ENCODE data around the gene OSBPL10.
A peak's percentile ranks its signal among the peaks of the same experiment; 100 is the strongest.

Gene OSBPL10

DNA sequence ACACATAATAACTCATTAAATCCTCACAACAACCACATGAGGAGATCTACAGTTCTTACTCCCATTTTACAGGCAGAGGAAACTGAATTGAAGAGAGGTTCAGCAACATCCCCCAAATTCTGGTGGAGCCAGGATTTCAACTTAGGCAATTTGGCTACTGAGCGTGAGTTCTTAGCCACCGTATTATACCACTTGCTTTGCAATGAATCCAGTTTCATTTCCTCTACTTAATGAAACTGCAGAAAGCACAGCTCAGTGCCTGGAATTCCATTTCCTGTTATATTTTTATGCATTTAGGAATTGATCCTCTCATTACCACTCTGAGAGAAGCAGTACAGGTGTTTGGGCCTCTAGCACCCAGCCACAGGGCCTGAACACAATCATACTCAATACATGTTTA, 4.8 kb upstream of the OSBPL10 start:
- no peak overlapping the region for H3K4me2 ChIP-seq (ENCODE audit: low read length)
- H3K36me3 ChIP-seq (ENCODE audit: insufficient read depth, low read length), result peaks cover 3% of the 10 kb centered on the region
- H3K9ac ChIP-seq (ENCODE audit: low read depth, low read length), result no peak overlapping the region
- peaks cover 7% of the 10 kb centered on the region for H3K4me1 ChIP-seq (ENCODE audit: control insufficient read depth, insufficient read depth, low read length)
- H3K27me3 ChIP-seq (ENCODE audit: control insufficient read depth, insufficient read depth, low read length), result no peaks in the 10 kb centered on the region
- peaks cover 23% of the 10 kb centered on the region for H3K9me3 ChIP-seq (replicated peaks; ENCODE audit: low read length)
- no peak overlapping the region for H3K4me3 ChIP-seq (ENCODE audit: low read length)

DNA sequence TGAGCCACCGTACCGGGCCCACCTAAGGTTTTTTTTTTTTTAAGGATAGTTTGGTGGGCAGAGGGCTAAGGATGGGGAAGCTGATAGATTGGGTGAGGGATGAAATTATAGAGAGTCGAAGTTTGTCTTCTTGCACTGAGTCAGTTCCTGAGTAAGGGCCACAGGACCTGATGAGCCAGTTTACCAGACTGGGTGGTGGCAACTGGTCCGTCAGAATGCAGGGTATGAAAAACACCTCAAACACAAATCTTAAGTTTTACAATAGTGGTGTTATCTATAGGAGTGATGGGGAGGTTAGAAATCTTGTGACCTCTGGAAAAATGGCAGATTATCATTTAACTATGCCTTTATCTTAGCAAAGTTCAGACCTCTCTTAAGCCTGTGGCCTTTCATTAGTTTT, 3.3 kb upstream of the OSBPL10 start:
- Histone ChIP-seq H3K4me3 (ENCODE audit: low read length) (no peak overlapping the region), H3K36me3 (ENCODE audit: insufficient read depth, low read length) (peaks cover 3% of the 10 kb centered on the region), H3K27me3 (ENCODE audit: control insufficient read depth, insufficient read depth, low read length) (no peaks in the 10 kb centered on the region), H3K9ac (ENCODE audit: low read depth, low read length) (no peak overlapping the region), H3K4me2 (ENCODE audit: low read length) (no peak overlapping the region), H3K9me3 (replicated peaks; ENCODE audit: low read length) (peaks cover 10% of the 10 kb centered on the region), H3K4me1 (ENCODE audit: control insufficient read depth, insufficient read depth, low read length) (peaks cover 12% of the 10 kb centered on the region)

DNA sequence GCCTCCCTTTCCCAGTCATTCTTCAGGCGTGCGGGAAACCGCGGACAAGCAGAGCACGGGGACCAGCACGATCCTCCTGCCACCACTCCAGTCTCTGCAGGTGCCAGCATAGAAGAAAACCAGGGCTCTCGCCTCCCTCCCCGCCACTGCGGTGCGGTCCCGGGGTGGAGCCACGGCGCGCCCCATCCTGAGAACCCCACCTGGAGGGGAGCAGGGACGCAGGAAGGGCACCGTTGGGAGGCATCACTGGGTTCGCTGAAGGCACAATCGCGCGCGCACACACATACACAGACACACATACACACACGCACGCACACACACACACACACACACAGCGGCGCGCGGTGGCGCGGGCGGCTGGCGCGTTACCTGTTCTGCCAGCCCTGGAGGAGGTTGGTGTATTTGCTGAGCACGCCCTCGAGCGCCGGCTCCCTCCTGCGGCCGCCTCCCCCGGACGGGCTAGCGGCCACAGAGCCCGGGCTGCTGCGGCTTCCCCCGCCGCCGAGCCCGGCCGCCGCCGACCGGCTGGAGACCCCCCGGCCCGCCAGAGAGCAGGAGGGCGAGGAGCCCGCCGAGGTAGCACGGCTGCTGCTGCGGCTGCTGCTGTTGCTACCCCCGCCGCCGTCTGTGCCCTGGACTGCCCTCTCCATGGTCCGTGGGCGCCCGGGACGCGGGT, 394 bp downstream of the OSBPL10 start:
- Histone ChIP-seq H3K27me3 (ENCODE audit: control insufficient read depth, insufficient read depth, low read length) (no peaks in the 10 kb centered on the region), H3K9ac (ENCODE audit: low read depth, low read length) (peak overlapping the region; percentile 84), H3K36me3 (ENCODE audit: insufficient read depth, low read length) (no peaks in the 10 kb centered on the region), H3K4me1 (ENCODE audit: control insufficient read depth, insufficient read depth, low read length) (peaks cover 33% of the 10 kb centered on the region), H3K4me3 (ENCODE audit: low read length) (peak overlapping the region; percentile 92), H3K4me2 (ENCODE audit: low read length) (peak overlapping the region; percentile 85), H3K9me3 (replicated peaks; ENCODE audit: low read length) (no peaks in the 10 kb centered on the region)

DNA sequence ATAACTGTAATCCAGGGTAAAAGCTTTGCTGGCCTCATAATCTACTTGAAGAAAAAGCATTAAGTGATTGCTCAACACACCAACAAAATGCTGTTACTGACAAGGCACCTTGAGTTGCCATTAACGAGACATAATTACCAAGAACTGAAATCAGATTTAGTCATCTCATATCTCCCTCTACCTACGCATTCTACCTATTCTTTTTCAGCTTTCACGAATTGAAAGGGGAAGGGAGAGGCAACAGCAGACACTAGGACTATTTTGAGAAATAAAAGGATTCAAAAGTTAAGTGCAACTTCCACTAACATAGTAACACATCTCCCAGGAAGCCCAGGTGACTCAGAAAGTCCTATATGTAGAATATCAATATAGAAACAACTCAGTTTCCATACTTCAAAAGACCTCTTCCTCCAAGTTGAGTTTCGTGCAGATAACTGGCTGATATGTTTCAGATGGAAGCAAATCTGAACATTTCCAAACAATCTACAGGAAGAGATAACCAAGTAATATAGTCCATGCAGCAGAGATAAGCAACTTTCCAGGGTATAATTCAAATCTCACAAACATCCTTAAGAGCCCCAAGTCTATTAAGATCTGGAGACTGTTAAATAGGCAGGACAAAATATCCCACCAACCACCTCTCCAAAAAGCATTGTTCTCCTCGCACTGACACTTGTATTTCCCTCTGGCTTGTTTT, 1.9 kb downstream of the OSBPL10 start:
- Histone ChIP-seq H3K36me3 (ENCODE audit: insufficient read depth, low read length) (no peaks in the 10 kb centered on the region), H3K9ac (ENCODE audit: low read depth, low read length) (peak overlapping the region; percentile 4), H3K27me3 (ENCODE audit: control insufficient read depth, insufficient read depth, low read length) (no peaks in the 10 kb centered on the region), H3K4me1 (ENCODE audit: control insufficient read depth, insufficient read depth, low read length) (peaks cover 40% of the 10 kb centered on the region), H3K9me3 (replicated peaks; ENCODE audit: low read length) (no peaks in the 10 kb centered on the region), H3K4me2 (ENCODE audit: low read length) (peak overlapping the region; percentile 85), H3K4me3 (ENCODE audit: low read length) (peak overlapping the region; percentile 92)

DNA sequence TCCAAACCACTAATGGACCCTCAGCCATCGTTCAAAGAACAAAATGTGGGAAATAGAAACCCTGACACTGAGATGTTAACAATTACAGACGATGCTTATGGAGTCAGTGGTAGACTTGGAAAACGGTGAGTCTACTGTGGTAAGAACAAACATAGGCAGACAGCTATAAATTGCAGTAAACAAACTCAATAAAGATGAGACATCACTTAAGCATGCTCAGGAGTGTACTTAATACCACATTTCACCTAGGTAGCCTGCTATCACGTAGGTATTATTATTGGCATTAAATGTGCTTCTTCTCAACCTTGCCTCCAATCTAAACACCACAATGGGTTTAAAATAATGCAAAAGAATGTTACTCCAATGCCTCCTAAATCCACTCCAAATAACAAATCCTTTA, 2.5 kb downstream of the OSBPL10 start:
- H3K9ac ChIP-seq (ENCODE audit: low read depth, low read length), result no peak overlapping the region
- H3K4me3 ChIP-seq (ENCODE audit: low read length), result peak overlapping the region; percentile 92
- no peaks in the 10 kb centered on the region for H3K27me3 ChIP-seq (ENCODE audit: control insufficient read depth, insufficient read depth, low read length)
- no peaks in the 10 kb centered on the region for H3K36me3 ChIP-seq (ENCODE audit: insufficient read depth, low read length)
- H3K4me1 ChIP-seq (ENCODE audit: control insufficient read depth, insufficient read depth, low read length), result peaks cover 43% of the 10 kb centered on the region
- H3K4me2 ChIP-seq (ENCODE audit: low read length), result peak overlapping the region; percentile 85
- H3K9me3 ChIP-seq (replicated peaks; ENCODE audit: low read length), result no peaks in the 10 kb centered on the region

DNA sequence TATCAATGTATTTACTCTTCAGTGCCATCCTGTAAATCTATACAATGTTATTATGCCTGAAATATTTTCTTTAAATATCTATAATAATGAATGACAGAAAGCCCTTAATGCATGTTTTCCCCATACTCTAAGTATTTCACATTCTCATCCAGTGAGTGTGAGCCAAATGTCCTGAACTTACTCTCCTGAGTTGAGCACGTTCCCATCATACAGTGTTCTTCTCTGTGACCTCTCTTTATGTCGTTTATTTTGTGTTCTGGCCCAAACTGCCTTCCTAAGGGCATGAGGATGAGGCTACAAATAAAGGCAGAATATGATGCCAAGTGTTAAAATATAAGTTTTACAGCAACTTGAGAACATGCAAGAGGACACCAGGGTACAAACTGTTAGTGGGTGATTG, 3.3 kb downstream of the OSBPL10 start:
- Histone ChIP-seq H3K36me3 (ENCODE audit: insufficient read depth, low read length) (no peaks in the 10 kb centered on the region), H3K9ac (ENCODE audit: low read depth, low read length) (no peak overlapping the region), H3K4me2 (ENCODE audit: low read length) (peak overlapping the region; percentile 85), H3K27me3 (ENCODE audit: control insufficient read depth, insufficient read depth, low read length) (no peaks in the 10 kb centered on the region), H3K4me1 (ENCODE audit: control insufficient read depth, insufficient read depth, low read length) (peaks cover 43% of the 10 kb centered on the region), H3K4me3 (ENCODE audit: low read length) (no peak overlapping the region), H3K9me3 (replicated peaks; ENCODE audit: low read length) (no peaks in the 10 kb centered on the region)

DNA sequence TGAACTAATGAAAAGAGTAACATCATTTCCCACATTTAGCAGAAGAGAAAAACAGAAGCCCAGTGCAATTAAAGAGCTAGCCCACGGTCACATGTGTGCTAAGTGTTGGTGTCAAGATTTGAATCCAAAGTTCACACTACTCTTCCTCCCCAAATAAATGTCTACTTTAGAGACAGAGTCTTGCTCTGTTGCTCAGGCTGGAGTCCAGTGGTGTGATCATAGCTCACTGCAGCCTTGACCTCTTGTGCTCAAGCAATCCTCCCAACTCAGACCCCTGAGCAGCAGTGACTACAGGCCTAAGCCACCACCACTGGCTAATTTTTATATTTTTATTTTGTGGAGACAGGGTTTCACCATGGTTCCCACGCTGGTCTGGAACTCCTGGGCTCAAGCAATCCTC, 4.8 kb downstream of the OSBPL10 start:
- no peak overlapping the region for H3K4me2 ChIP-seq (ENCODE audit: low read length)
- no peak overlapping the region for H3K9ac ChIP-seq (ENCODE audit: low read depth, low read length)
- H3K4me3 ChIP-seq (ENCODE audit: low read length), result no peak overlapping the region
- no peaks in the 10 kb centered on the region for H3K9me3 ChIP-seq (replicated peaks; ENCODE audit: low read length)
- no peaks in the 10 kb centered on the region for H3K36me3 ChIP-seq (ENCODE audit: insufficient read depth, low read length)
- peaks cover 36% of the 10 kb centered on the region for H3K4me1 ChIP-seq (ENCODE audit: control insufficient read depth, insufficient read depth, low read length)
- H3K27me3 ChIP-seq (ENCODE audit: control insufficient read depth, insufficient read depth, low read length), result no peaks in the 10 kb centered on the region

DNA sequence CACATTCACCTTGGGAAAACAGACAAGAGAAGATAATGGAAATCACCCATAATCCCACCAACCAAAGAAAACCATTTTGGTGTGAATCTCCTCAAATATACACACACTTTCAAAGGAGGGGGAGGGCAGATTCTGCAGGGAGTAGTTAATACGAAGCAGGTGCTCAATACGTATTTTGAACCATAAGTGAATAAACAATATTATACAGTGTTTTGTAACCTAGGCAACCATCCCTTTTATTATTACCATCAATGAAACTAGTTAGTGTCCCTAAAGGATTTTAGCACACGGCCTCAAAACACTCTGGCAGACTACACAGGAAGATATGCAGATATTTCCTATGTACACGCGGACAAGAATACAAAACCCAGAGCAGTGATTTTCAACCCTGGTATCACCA, 6.1 kb downstream of the OSBPL10 start:
- Histone ChIP-seq H3K4me1 (ENCODE audit: control insufficient read depth, insufficient read depth, low read length) (peaks cover 45% of the 10 kb centered on the region), H3K4me3 (ENCODE audit: low read length) (no peak overlapping the region), H3K36me3 (ENCODE audit: insufficient read depth, low read length) (no peaks in the 10 kb centered on the region), H3K27me3 (ENCODE audit: control insufficient read depth, insufficient read depth, low read length) (no peaks in the 10 kb centered on the region), H3K9me3 (replicated peaks; ENCODE audit: low read length) (no peaks in the 10 kb centered on the region), H3K4me2 (ENCODE audit: low read length) (no peak overlapping the region), H3K9ac (ENCODE audit: low read depth, low read length) (no peak overlapping the region)

DNA sequence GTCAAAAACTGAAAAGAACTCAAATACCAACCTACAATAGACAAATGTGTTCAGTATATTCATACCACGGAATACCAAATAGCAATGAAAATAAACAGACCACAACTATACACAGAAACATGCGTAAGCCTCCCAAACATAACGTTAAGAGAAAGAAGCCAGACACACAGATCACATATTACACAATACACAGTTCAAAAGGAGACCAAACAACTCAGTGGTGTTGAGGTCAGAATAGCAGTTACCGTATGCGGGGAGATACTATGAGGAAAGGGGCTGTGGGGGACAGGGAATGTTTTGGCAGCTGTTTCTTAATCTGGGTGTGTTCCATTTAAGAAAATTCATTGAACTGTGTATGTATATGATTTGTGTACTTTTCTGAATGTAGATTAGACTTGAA, 6.6 kb downstream of the OSBPL10 start:
- Histone ChIP-seq H3K27me3 (ENCODE audit: control insufficient read depth, insufficient read depth, low read length) (no peaks in the 10 kb centered on the region), H3K4me3 (ENCODE audit: low read length) (no peak overlapping the region), H3K9ac (ENCODE audit: low read depth, low read length) (no peak overlapping the region), H3K4me1 (ENCODE audit: control insufficient read depth, insufficient read depth, low read length) (peaks cover 47% of the 10 kb centered on the region), H3K36me3 (ENCODE audit: insufficient read depth, low read length) (no peaks in the 10 kb centered on the region), H3K4me2 (ENCODE audit: low read length) (no peak overlapping the region), H3K9me3 (replicated peaks; ENCODE audit: low read length) (no peaks in the 10 kb centered on the region)

DNA sequence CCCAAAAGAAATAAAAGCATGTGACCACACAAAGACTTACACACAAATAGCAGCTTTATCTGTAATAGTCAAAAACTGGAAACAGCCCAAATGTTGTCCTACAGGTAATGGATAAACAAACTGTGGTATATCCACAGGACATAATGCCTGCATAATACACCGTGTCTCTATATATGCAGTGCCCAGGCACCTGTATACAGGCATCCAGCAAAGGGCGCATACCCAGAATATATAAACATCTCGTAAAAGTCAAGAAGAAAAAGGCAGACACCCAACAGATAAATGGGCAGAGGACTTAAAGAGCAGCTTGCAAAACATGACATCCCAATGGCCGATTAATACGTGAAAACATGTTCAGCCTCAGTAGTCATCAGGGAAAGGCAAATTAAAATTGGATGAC, 7.2 kb downstream of the OSBPL10 start:
- no peaks in the 10 kb centered on the region for H3K27me3 ChIP-seq (ENCODE audit: control insufficient read depth, insufficient read depth, low read length)
- no peak overlapping the region for H3K4me2 ChIP-seq (ENCODE audit: low read length)
- H3K36me3 ChIP-seq (ENCODE audit: insufficient read depth, low read length), result no peaks in the 10 kb centered on the region
- no peak overlapping the region for H3K9ac ChIP-seq (ENCODE audit: low read depth, low read length)
- no peaks in the 10 kb centered on the region for H3K9me3 ChIP-seq (replicated peaks; ENCODE audit: low read length)
- H3K4me3 ChIP-seq (ENCODE audit: low read length), result no peak overlapping the region
- peaks cover 46% of the 10 kb centered on the region for H3K4me1 ChIP-seq (ENCODE audit: control insufficient read depth, insufficient read depth, low read length)

DNA sequence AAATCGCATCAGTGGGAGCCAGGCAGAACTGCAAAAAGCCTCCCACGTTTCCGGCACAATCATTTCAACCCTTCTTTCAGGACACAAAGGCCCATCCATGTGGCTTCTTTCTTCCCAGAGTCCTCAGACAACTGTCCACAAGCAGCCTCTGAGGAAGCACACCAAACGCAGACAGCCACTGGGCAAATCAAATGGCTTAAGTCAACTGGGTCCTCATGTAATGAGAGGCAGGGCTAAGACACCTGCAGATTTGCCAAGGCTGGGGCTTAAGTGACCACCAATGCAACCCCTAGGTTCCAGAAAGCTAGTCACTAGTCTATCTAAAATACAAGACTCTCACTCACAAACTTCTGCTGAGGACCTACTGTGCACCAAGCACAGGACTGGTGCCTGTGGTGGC, 8.0 kb downstream of the OSBPL10 start:
- Histone ChIP-seq H3K9me3 (replicated peaks; ENCODE audit: low read length) (no peaks in the 10 kb centered on the region), H3K4me1 (ENCODE audit: control insufficient read depth, insufficient read depth, low read length) (peaks cover 45% of the 10 kb centered on the region), H3K4me3 (ENCODE audit: low read length) (no peak overlapping the region), H3K36me3 (ENCODE audit: insufficient read depth, low read length) (no peaks in the 10 kb centered on the region), H3K9ac (ENCODE audit: low read depth, low read length) (no peak overlapping the region), H3K27me3 (ENCODE audit: control insufficient read depth, insufficient read depth, low read length) (no peaks in the 10 kb centered on the region), H3K4me2 (ENCODE audit: low read length) (no peak overlapping the region)

DNA sequence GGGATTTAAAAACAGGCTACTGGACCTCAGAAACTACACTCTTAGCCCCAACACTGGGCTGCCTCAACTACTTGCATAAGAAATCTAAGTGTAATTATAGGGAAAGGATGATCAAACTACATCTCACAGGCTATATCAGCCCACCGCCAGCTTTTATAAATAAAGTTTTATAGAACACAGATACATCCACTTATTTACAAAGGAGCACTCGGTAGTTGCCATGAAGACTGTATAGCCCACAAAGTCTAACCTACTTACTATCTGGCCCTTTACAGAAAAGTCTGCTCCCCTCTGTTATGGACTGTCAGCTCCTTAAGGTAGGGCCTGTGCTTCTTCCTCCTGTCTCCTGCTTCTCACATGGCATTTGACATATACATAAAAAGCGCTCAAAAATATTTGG, 9.5 kb downstream of the OSBPL10 start:
- H3K36me3 ChIP-seq (ENCODE audit: insufficient read depth, low read length), result no peaks in the 10 kb centered on the region
- no peaks in the 10 kb centered on the region for H3K9me3 ChIP-seq (replicated peaks; ENCODE audit: low read length)
- H3K27me3 ChIP-seq (ENCODE audit: control insufficient read depth, insufficient read depth, low read length), result no peaks in the 10 kb centered on the region
- peaks cover 50% of the 10 kb centered on the region for H3K4me1 ChIP-seq (ENCODE audit: control insufficient read depth, insufficient read depth, low read length)
- no peak overlapping the region for H3K9ac ChIP-seq (ENCODE audit: low read depth, low read length)
- no peak overlapping the region for H3K4me3 ChIP-seq (ENCODE audit: low read length)
- no peak overlapping the region for H3K4me2 ChIP-seq (ENCODE audit: low read length)
